Brain pericyte (primary cell): ENCODE measurements around the gene UBA3.

Experiments used
- DNase-seq: peaks from one replicate; pipeline ENCODE4 v3.0.0-alpha.2; 2012; ENCODE audit warnings: low read depth, low spot score

Gene UBA3

DNA sequence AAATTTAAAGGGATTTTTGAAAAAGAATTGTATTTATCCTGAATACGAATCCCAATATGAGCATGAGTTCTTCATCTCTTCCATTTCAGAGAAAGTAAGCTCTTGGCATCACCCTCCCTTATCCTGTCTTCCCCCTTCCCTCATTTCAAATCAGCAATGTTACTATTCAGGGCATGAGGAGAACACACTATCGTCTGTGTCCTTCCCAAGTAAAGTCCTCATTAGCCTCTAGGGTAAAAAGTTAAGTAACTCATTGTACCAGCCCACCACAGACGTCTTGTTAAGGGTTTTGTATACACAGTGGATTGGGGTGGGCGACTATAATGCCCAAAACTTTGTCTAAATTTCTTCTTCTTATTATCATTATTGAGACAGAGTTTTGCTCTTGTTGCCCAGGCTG, 19.4 kb upstream of the UBA3 start:
- no peak for DNase-seq

- DNase-seq = no peak
Observed at GRCh38 chr3:69097407-69098086, 17.4 kb upstream of the UBA3 start.

DNA sequence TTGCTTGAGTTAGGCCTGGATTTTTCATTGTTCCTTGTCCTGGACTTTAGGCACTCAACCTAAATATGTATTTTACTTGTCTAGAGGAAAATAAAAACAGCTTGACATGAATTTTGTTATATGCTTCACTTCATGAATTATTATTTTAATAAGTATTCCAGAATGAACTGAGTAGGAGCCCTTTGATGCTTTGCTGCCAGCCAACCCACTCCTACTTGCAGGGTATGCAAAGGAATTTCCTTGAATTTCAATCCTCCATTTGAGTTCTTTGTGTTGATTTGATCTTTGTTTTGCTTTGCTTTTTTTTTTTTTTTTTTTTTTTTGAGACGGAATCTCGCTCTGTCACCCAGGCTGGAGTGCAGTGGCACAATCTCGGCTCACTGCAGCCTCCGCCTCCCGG, 16.1 kb upstream of the UBA3 start:
- no peak for DNase-seq

DNA sequence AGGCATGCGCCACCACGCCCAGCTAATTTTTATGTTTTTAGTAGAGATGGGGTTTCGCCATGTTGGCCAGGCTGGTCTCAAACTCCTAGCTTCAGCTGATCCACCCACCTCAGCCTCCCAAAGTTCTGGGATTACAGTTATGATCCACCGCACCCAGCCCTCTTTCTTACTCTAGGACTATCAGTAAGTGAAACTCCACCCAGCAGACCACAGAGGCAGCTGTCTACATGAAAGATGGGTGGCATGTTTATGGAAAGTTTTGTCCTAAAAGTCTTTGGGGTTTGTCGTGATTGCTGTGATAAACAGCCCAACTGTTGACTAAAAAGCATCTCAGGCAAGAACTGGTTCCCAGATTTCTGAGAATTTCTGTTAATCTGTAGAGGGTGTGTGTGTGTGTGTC, 15.5 kb upstream of the UBA3 start:
- no peak for DNase-seq

DNA sequence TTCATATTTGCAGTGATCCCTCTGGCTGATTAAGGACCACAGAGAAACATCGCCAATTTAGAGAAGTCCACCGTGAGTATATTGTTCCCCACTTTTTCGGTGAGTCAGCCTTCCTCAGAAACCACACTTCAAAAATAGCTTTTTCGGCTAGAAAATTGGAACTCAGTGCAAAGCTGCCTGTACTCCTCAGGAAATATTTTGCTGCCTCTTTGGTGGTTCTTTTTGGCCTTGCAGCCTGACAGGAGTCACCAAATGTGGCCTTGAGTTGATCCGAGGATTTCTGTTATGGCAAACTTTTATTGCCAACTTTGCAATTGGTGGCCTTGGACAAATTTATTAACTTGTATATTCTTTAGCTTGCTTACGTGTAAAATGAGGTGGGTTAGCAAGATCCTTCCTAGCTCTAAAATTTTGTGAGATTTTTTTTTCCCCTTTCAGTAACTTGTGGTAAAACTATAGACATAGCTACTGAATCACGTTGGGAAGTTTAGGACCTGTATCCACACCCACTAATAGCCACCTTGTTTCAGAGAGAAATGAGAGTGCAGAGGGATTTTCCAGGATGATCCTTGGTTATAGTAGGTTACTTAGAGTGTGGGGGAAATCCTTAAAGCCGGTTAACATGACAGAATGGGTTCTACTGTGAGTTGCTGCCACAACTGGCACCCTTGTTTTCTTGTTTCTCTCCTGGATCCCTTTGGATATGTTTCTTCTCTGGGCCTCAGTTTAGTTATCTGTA, 14.5 kb upstream of the UBA3 start:
- no peak for DNase-seq

- DNase-seq = no peak
Observed at GRCh38 chr3:69092030-69092516, 11.9 kb upstream of the UBA3 start.

DNA sequence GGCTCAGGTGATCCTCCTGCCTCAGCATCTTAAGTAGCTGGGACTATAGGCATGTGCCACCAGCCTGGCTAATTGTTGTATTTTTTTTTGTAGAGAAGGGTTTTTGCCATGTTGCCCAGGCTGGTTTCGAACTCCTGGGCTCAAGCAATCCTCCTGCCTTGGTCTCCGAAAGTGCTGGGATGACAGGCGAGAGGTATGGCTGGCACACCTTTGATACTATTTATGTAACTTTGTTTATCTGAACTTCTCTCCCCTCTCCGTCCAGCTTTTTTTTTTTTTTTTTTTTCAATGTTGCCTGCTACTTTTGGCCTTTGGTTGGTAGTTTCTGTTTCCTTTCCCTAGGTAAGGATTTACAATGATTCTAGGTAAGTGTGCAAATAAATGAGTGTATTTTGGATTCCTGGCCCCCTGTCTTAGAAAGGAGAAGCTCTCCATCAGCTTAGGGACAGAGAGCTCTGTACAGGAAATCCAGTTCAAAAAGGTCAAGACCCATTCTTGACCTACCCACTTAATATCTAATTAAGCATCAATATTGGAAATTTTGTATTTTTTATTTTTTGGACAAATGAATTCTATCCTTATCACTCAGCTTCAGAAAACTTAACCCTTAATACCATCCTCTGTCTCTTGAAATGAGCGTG, 11.3 kb upstream of the UBA3 start:
- no peak for DNase-seq

DNA sequence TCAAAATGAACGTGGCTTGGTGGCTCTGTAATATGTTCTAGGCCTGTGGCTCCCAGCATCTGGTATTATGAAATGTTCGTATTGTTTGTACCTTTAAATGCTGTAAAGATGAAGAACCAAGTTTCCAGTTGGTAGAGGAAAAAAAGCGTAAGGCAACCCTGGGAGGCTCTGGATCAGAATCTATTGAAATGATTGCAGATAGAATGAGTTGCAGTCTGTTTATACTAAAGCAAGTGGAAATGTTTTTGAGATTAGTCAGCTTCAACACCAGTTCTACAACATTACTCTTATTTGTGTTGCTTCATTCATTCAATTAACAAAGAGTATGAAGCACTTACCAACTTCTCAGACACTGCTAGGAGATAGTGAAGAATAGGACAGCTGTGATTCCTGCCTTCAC, 9.9 kb upstream of the UBA3 start:
- DNase-seq = no peak

DNA sequence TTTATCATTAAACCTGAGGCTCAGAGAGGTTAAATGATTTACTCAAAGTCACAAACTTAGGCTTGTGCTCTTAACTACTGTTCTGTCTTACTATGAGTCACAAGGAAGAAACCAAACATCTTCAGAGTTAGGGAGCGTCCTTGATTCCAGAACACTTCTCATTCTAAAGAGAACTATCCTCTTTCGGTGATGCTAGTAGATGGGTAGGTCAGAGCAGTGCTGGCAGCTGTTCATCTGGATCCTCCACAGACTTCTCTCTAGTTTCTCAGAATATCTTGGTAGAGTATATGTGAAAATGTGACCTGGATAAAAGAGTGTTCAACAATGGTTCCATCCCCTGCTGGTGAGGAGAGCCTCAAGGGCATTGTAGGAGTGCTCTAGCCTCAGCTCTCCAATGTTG, 7.9 kb upstream of the UBA3 start:
- no peak for DNase-seq

GRCh38 chr3:69087030-69087791, 7.0 kb upstream of the UBA3 start:
- no peak for DNase-seq

DNA sequence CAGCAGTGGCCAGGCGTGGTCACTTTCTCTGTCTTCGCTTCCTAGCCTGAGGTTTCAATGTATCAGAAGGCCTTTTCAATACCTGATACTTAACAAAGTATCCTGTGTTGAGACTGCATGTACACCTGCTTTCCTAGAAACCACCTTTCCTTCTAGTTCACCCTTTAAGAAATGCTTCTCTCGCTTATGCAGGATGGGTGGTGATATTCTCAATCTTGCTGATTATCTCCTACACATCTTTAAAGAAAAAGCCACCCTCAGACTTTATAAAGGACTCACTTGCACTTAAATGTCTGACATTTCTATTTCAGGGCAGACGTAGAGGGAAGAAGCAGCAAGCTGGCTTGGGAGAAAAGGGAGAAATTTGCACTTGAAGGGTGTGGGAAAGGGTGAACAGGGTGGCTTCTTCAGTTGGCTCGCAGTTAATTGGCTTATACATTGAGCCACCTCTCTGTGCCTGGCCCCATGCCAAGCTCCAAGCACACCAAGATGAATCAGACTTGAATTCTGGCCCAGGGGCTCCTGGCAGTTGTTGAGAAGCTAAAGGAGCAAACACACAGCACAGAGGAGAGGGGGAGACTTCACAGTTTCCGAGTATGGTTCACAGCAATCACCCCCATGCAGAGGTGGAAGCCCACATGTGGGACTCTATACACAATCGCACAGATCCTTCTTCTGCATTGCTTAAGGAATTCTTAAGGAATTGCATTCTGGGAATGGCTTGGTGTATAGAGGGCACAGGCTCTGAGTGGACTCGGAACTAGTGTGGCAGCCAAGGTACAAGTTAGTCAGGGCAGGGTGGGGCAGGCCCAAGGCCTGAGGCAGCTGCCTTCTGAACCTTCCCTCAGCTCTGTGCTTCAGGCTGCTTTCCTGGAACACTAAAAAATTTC, 5.9 kb upstream of the UBA3 start:
- DNase-seq = no peak

DNA sequence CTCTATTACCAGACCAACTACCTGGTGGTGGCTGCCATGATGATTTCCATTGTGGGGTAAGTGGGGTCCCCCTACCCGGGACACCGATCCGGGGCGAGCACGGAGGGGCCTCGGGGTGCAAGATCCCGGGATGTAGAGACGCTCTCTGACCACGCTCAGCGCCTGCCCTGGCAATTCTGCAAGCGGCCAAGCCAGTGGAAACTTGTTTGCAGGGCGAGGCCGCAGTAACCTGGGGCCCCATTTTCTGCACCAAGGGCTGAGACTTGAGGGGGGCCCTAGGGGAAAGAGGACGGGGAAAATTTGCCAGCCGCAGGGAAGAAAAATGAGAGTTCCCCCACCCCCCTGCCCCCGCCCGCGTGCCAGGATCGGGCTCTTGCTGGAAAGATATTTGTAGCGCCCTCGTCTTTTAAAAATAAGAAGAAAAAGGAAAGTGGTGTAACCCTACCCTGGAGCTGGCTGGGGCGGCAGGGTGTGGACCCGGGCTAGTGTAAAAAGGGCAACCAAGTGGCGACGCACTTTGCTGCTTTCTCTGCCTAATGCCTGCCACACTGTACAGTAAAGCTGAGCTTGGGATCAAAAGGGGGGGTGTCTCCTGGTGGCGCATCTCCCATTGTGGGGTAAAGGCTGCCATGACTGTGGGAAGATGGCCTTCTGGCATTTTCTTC, 5.1 kb upstream of the UBA3 start:
- no peak for DNase-seq

- peak; percentile 69 for DNase-seq
Observed at GRCh38 chr3:69084326-69085167, 4.4 kb upstream of the UBA3 start, which contains the start of gene ARL6IP5. Gene ARL6IP5 (plus strand): TSS chr3:69084937. CDS start chr3:69085048, 111 bp downstream.

GRCh38 chr3:69082805-69083204, 2.6 kb upstream of the UBA3 start:
- DNase-seq = no peak

GRCh38 chr3:69082361-69082760, 2.2 kb upstream of the UBA3 start:
- DNase-seq = no peak

DNA sequence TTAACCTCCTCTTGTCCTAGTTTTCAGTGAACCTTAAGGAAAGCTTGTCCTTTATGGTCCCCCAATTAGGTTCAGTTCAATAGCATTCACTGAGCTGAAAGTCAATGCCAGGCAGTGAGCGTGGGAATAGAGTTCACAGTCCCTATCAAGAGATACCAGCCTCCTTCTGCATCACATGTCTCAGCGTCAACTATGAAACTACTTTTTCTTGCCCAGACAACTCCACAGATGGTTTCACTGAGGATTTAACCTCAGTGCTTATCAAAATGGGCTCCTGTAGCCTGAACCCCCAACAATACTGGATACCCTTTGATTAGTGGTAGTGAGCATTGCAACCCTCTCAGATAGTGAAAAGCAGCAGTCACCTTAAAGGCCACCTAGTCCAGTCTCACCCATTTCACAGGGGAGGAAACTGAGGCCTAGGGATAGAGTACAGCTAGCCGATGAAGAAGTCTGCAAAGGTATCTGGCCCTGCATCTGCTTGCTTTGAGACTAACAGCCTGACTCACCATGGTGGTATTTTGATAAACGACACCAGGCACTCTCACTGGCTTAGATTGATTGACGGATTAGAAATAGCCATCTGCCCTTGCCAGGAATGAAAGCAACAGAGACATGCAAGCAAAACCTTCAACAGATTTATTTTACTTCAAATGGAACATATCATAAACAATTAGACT, 1.6 kb upstream of the UBA3 start:
- DNase-seq = no peak

- no peak for DNase-seq
Observed at GRCh38 chr3:69079269-69080159, 651 bp downstream of the UBA3 start.

DNA sequence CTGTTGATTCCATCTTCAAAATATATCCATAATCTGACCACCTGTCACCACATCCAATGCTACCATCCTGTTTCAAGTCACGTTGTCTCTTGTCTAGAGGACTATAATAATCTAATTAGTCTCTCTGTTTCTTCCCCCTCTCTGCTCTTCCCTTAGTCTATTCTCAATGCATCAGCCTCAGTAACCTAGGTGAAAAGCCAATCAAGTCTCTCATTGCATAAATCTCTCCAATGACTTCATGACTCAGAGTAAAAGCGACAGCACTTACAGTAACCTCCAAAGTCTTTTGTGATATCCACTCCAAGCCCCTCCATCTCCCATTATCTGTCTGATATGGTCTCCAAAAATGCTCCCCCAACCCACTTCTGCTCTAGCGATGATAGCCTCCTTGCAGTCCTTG, 7.2 kb downstream of the UBA3 start:
- no peak for DNase-seq
